Stimulated activated CD4-positive, alpha-beta T cell treated with anti-CD3 and anti-CD28 coated beads, TNF-alpha, amount 100 ng/mL, for 4 hours (primary cell): ENCODE data around the gene GGTLC2.
"Not testable (repeated sequence)": the region's sequence is repeated elsewhere in the genome, so short reads cannot be mapped to it uniquely, and the experiment has no call there.

Experiments
- DNase-seq, 3 experiments: peaks; one replicate each; pipeline ENCODE4 v3.0.0-alpha.2; 2020; ENCODE audit warnings: low read depth in 3 of 3

Gene GGTLC2

GRCh38 chr22:22638313-22638712 lies 6.1 kb upstream of the GGTLC2 start:
- DNase-seq = not testable (repeated sequence)

- not testable (repeated sequence) for DNase-seq
Measured at GRCh38 chr22:22642255-22642654, 2.2 kb upstream of the GGTLC2 start.

- DNase-seq = not testable (repeated sequence)
Measured at GRCh38 chr22:22645969-22646368, 1.6 kb downstream of the GGTLC2 start.

GRCh38 chr22:22647952-22648351 lies 3.5 kb downstream of the GGTLC2 start:
- not testable (repeated sequence) for DNase-seq

GRCh38 chr22:22648863-22649536 lies 4.6 kb downstream of the GGTLC2 start:
- DNase-seq = not testable (repeated sequence)

GRCh38 chr22:22649761-22650160 lies 5.3 kb downstream of the GGTLC2 start:
- DNase-seq = not testable (repeated sequence)

GRCh38 chr22:22650398-22650797 lies 6.0 kb downstream of the GGTLC2 start:
- not testable (repeated sequence) for DNase-seq

- DNase-seq = not testable (repeated sequence)
Measured at GRCh38 chr22:22650803-22651515, 6.5 kb downstream of the GGTLC2 start.

- DNase-seq = not testable (repeated sequence)
Measured at GRCh38 chr22:22651593-22651992, 7.2 kb downstream of the GGTLC2 start.

GRCh38 chr22:22652102-22652501 lies 7.7 kb downstream of the GGTLC2 start:
- not testable (repeated sequence) for DNase-seq

- not testable (repeated sequence) for DNase-seq
Measured at GRCh38 chr22:22652573-22652972, 8.2 kb downstream of the GGTLC2 start.

GRCh38 chr22:22653677-22654381 lies 9.4 kb downstream of the GGTLC2 start:
- DNase-seq = not testable (repeated sequence)

- no peak for DNase-seq
Measured at GRCh38 chr22:22655452-22656290, 11.3 kb downstream of the GGTLC2 start.

GRCh38 chr22:22657712-22658111 lies 13.3 kb downstream of the GGTLC2 start:
- no peak for DNase-seq

GRCh38 chr22:22661275-22661674 lies 16.9 kb downstream of the GGTLC2 start:
- no peak for DNase-seq

GRCh38 chr22:22662095-22662494 lies 17.7 kb downstream of the GGTLC2 start:
- DNase-seq = no peak

GRCh38 chr22:22663861-22664800 lies 19.7 kb downstream of the GGTLC2 start:
- DNase-seq = no peak

GRCh38 chr22:22666307-22667091 lies 22.1 kb downstream of the GGTLC2 start:
- DNase-seq = no peak

- DNase-seq = no peak
Measured at GRCh38 chr22:22667966-22668880, 23.8 kb downstream of the GGTLC2 start.
